HEK293 (cell line): ENCODE data around the gene PRPH.

Experiments used
- IKZF3 ChIP-seq: fragments of 450-650 bp; IDR thresholded peaks from 2 replicates; pipeline ENCODE4 v1.5.0; 2018; ENCODE audit warnings: missing biosample characterization, mild to moderate bottlenecking, missing genetic modification characterization, moderate library complexity
- MEIS1 ChIP-seq: sonication (generic); formaldehyde crosslinking; IDR thresholded peaks from 2 replicates; pipeline ENCODE4 v1.8.1; 2022; ENCODE audit warnings: missing genetic modification reagents, mild to moderate bottlenecking, borderline replicate concordance
- SCRT1 ChIP-seq: fragments of 450-650 bp; formaldehyde crosslinking; IDR thresholded peaks from 2 replicates; pipeline ENCODE4 v1.5.1; 2016; ENCODE audit warnings: missing biosample characterization, missing genetic modification characterization, borderline replicate concordance
- ZNF148 ChIP-seq: fragments of 450-650 bp; formaldehyde crosslinking; IDR thresholded peaks from 2 replicates; pipeline ENCODE4 v1.5.0; 2017; ENCODE audit warnings: missing biosample characterization, missing genetic modification characterization, borderline replicate concordance
- ZNF274 ChIP-seq, 2 experiments: fragments of 200-500 bp in 1 of 2; fragments of 450-650 bp in 1 of 2; sonication (Bioruptor generic) in 1 of 2; formaldehyde crosslinking in 1 of 2; IDR thresholded peaks; 2 replicates each; pipeline versions ENCODE4 v1.5.1 to v1.6.1; 2014 to 2016; ENCODE audit warnings: borderline replicate concordance in 1 of 2, inconsistent platforms in 1 of 2, low read length in 1 of 2, missing biosample characterization in 1 of 2, missing genetic modification characterization in 1 of 2
- ZNF473 ChIP-seq: fragments of 450-650 bp; formaldehyde crosslinking; IDR thresholded peaks from 2 replicates; pipeline ENCODE4 v1.5.1; 2017; ENCODE audit warnings: missing biosample characterization, missing genetic modification characterization
- ZNF549 ChIP-seq: fragments of 450-650 bp; IDR thresholded peaks from 2 replicates; pipeline ENCODE4 v1.5.1; 2018; ENCODE audit warnings: missing biosample characterization, missing genetic modification characterization, mild to moderate bottlenecking, inconsistent platforms, moderate library complexity
- ZNF658 ChIP-seq: fragments of 450-650 bp; formaldehyde crosslinking; IDR thresholded peaks from 2 replicates; pipeline ENCODE4; 2016; ENCODE audit warnings: missing biosample characterization, missing genetic modification characterization
- ZNF747 ChIP-seq: fragments of 450-650 bp; formaldehyde crosslinking; IDR thresholded peaks from 2 replicates; pipeline ENCODE4 v1.5.1; 2016; ENCODE audit warnings: missing biosample characterization, missing genetic modification characterization
- ZNF830 ChIP-seq: fragments of 450-650 bp; IDR thresholded peaks from 2 replicates; pipeline ENCODE4 v1.5.0; 2018; ENCODE audit warnings: missing biosample characterization, missing genetic modification characterization, low read depth, mild to moderate bottlenecking, moderate library complexity
- TF ChIP-seq, protein P1 (sequence below): fragments of 450-650 bp; formaldehyde crosslinking; IDR thresholded peaks from 2 replicates; pipeline ENCODE4 v1.5.1; 2017; ENCODE audit warnings: missing biosample characterization, missing genetic modification characterization

PRPH gene

GRCh38 chr12:49347311-49348193 lies 52.6 kb downstream of the PRPH start (continued):
- TF ChIP-seq ZNF148 (no peak), MEIS1 (CRISPR knock-in tag) (no peak), ZNF549 (tag by site-specific recombination) (no peak), ZNF830 (tag by site-specific recombination) (no peak), ZNF747 (tag by site-specific recombination) (no peak), ZNF658 (tag by site-specific recombination) (no peak), ZNF274 (IDR thresholded peaks at IDR 0.05; ENCODE audit: low read length) (no peak), ZNF274 (tag by site-specific recombination; IDR thresholded peaks at IDR 0.05; ENCODE audit: borderline replicate concordance) (no peak), IKZF3 (tag by site-specific recombination) (peak; percentile 91), SCRT1 (tag by site-specific recombination) (no peak), ZNF473 (no peak)
- TF ChIP-seq, protein P1, sequence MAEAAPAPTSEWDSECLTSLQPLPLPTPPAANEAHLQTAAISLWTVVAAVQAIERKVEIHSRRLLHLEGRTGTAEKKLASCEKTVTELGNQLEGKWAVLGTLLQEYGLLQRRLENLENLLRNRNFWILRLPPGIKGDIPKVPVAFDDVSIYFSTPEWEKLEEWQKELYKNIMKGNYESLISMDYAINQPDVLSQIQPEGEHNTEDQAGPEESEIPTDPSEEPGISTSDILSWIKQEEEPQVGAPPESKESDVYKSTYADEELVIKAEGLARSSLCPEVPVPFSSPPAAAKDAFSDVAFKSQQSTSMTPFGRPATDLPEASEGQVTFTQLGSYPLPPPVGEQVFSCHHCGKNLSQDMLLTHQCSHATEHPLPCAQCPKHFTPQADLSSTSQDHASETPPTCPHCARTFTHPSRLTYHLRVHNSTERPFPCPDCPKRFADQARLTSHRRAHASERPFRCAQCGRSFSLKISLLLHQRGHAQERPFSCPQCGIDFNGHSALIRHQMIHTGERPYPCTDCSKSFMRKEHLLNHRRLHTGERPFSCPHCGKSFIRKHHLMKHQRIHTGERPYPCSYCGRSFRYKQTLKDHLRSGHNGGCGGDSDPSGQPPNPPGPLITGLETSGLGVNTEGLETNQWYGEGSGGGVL (tag by site-specific recombination): peak; percentile 67
- TF ChIP-seq, all 188 proteins: peak for 67
